ENCODE data around the gene HSF5. TPM values are rescaled to one million over a fixed set of nuclear protein-coding genes. Genes with fewer than 3 reads are reported as not detected.

Gene HSF5
- total RNA-seq, 1 experiment from 2014 or later = 0.07 TPM

DNA sequence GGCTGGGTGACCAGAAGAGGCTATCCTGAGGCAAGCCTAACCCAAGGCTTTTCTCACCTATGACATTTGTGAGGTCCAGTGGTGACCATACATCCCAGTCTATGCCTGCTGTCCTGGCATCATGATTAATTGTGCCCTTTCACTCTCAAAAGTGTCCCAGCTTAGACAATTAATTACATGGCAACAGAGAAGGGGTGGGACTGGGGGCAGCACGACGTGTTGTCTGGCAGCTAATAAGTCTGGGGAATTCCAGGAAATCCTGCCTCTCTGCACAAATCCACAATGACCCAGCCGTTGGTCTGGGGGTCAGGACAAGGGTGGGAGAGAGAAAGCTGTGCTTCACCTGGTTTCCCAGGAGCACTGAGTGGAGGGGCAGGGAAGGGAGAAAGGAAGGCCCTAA, 40.2 kb upstream of the HSF5 start:
- CTCF ChIA-PET = no interaction called here
- no TSS peak for BruUV-seq (replicated peaks)
- no peak overlapping the region for H3K4me3 Mint-ChIP-seq (ENCODE audit: low read depth, unreplicated experiment)
- TF ChIP-seq, protein P1, sequence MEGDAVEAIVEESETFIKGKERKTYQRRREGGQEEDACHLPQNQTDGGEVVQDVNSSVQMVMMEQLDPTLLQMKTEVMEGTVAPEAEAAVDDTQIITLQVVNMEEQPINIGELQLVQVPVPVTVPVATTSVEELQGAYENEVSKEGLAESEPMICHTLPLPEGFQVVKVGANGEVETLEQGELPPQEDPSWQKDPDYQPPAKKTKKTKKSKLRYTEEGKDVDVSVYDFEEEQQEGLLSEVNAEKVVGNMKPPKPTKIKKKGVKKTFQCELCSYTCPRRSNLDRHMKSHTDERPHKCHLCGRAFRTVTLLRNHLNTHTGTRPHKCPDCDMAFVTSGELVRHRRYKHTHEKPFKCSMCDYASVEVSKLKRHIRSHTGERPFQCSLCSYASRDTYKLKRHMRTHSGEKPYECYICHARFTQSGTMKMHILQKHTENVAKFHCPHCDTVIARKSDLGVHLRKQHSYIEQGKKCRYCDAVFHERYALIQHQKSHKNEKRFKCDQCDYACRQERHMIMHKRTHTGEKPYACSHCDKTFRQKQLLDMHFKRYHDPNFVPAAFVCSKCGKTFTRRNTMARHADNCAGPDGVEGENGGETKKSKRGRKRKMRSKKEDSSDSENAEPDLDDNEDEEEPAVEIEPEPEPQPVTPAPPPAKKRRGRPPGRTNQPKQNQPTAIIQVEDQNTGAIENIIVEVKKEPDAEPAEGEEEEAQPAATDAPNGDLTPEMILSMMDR (IDR thresholded peaks at IDR 0.05; ENCODE audit: unreplicated experiment) = no peak
- H3K27me3 Mint-ChIP-seq (ENCODE audit: unreplicated experiment) = peaks cover 30% of the 10 kb centered on the region
- H3K36me3 Mint-ChIP-seq (ENCODE audit: insufficient read depth, unreplicated experiment) = peaks cover 6% of the 10 kb centered on the region
- intact Hi-C loops (cut with micrococcal nuclease; ENCODE audit: unreplicated experiment) = no loop called here
- peaks cover 18% of the 10 kb centered on the region for H3K4me1 Mint-ChIP-seq (ENCODE audit: low read depth, unreplicated experiment)
- H3K27ac Mint-ChIP-seq (ENCODE audit: unreplicated experiment) = no peak overlapping the region
- no peaks in the 10 kb centered on the region for H3K9me3 Mint-ChIP-seq (ENCODE audit: low read depth, unreplicated experiment)
- no peak for DNase-seq

DNA sequence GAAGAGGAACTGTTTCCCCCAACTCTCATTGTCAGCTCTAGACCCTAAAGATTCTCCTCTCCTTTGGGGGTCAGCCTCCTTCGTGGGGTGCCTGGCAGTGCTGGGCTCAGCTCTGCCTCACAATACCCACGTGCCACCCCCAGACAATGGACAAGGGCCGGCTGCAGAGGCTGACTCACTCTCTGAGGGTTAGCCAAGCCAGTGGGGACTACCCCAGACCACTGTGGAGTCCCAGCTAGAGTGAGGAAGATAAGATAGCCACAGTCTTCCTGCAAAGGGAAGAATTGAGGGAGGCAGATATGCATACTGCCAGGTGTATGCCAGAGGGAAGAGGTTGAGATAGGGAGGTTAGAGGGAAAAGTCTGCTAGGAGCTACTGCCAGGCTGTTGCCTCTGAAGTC, 39.7 kb upstream of the HSF5 start:
- peaks cover 6% of the 10 kb centered on the region for H3K36me3 Mint-ChIP-seq (ENCODE audit: insufficient read depth, unreplicated experiment)
- CTCF ChIA-PET = interaction anchor here (0.6 to 0.9 kb wide), 2 partner anchors 8 to 260 kb away, joined by 3 to 5 read pairs; no protein-coding TSS in a partner anchor
- H3K27me3 Mint-ChIP-seq (ENCODE audit: unreplicated experiment) = peaks cover 26% of the 10 kb centered on the region

DNA sequence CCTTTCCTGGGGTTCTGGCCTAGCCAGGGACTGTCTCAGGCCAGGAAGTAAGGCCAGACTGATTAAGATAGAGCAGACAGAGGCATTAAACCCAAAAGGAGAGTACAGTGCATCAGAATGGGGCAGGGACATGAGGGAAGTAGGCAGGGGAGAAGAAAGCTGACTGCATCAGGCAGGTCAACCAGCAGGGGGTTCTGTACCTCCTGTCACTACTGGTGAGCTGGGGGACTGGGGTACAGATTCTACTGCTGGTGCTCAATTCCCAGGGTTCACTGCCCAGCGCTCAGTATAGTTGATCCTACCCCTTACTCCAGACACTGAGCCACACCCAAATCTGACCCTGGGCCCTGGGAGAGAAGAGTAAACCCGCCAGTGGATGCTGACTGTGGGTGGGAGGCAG, 39.1 kb upstream of the HSF5 start:
- intact Hi-C loops (cut with micrococcal nuclease; ENCODE audit: unreplicated experiment) = no loop called here
- TF ChIP-seq, protein P1 (IDR thresholded peaks at IDR 0.05; ENCODE audit: unreplicated experiment) = no peak
- Mint-ChIP-seq H3K36me3 (ENCODE audit: insufficient read depth, unreplicated experiment) (peaks cover 6% of the 10 kb centered on the region), H3K4me3 (ENCODE audit: low read depth, unreplicated experiment) (no peak overlapping the region), H3K27ac (ENCODE audit: unreplicated experiment) (no peak overlapping the region), H3K9me3 (ENCODE audit: low read depth, unreplicated experiment) (no peaks in the 10 kb centered on the region), H3K4me1 (ENCODE audit: low read depth, unreplicated experiment) (peaks cover 18% of the 10 kb centered on the region), H3K27me3 (ENCODE audit: unreplicated experiment) (peaks cover 19% of the 10 kb centered on the region)
- CTCF ChIA-PET = interaction anchor here (0.6 to 0.9 kb wide), 2 partner anchors 9 to 260 kb away, joined by 3 to 5 read pairs; no protein-coding TSS in a partner anchor
- peak; percentile 9 for DNase-seq
- no TSS peak for BruUV-seq (replicated peaks)

More for the DNA sequence above, 39.7 kb upstream of the HSF5 start:
- Mint-ChIP-seq H3K4me1 (ENCODE audit: low read depth, unreplicated experiment) (peaks cover 18% of the 10 kb centered on the region), H3K27ac (ENCODE audit: unreplicated experiment) (no peak overlapping the region), H3K9me3 (ENCODE audit: low read depth, unreplicated experiment) (no peaks in the 10 kb centered on the region), H3K4me3 (ENCODE audit: low read depth, unreplicated experiment) (no peak overlapping the region)
- intact Hi-C loops (cut with micrococcal nuclease; ENCODE audit: unreplicated experiment) = no loop called here
- DNase-seq = peak; percentile 28
- BruUV-seq (replicated peaks) = no TSS peak
- TF ChIP-seq, protein P1 (IDR thresholded peaks at IDR 0.05; ENCODE audit: unreplicated experiment) = no peak

DNA sequence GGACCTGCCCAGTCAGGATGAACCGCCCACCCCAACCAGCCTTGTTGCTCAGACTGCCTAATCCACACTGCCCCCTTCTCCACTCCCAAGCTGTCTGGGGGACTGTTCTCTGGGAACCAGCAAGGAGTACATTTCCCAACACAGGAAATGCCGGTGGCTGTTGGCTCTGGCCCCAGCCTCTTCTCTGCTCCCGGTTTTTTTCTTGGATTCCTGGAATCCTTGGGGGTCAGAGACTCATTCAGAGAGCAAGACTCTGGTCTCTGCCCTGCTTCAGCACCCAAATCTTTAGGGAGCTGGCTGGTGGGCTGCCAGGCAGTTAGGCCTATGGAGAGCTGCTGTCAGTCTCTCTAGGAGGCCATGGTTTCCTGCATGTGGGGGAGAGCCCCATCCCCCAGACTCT, 37.0 kb upstream of the HSF5 start:
- CTCF ChIA-PET = no interaction called here
- TF ChIP-seq, protein P1 (IDR thresholded peaks at IDR 0.05; ENCODE audit: unreplicated experiment) = no peak
- Mint-ChIP-seq H3K27ac (ENCODE audit: unreplicated experiment) (no peak overlapping the region), H3K9me3 (ENCODE audit: low read depth, unreplicated experiment) (no peaks in the 10 kb centered on the region), H3K27me3 (ENCODE audit: unreplicated experiment) (peaks cover 14% of the 10 kb centered on the region), H3K4me3 (ENCODE audit: low read depth, unreplicated experiment) (no peak overlapping the region), H3K36me3 (ENCODE audit: insufficient read depth, unreplicated experiment) (peaks cover 6% of the 10 kb centered on the region), H3K4me1 (ENCODE audit: low read depth, unreplicated experiment) (peaks cover 18% of the 10 kb centered on the region)
- intact Hi-C loops (cut with micrococcal nuclease; ENCODE audit: unreplicated experiment) = no loop called here
- BruUV-seq (replicated peaks) = no TSS peak
- DNase-seq = no peak

Data from Calu3 (cell line).